Mesothelial cell of epicardium (in vitro differentiated cells): ENCODE measurements around the gene SLC22A12. TPM values are rescaled to one million over a fixed set of nuclear protein-coding genes. Genes with fewer than 3 reads are reported as not detected.
A peak's percentile ranks its signal among the peaks of the same experiment; 100 is the strongest.

Experiments
- DNase-seq, 2 experiments: peaks; one replicate each; pipeline ENCODE4 v3.0.0; 2021; ENCODE audit warnings: low spot score in 2 of 2; ENCODE audit not compliant: unreplicated experiment in 2 of 2
- H3K27ac Mint-ChIP-seq: 2 replicates; pipeline ENCODE4 v1.8.0; 2021; ENCODE audit warnings: mixed read lengths
- H3K27me3 Mint-ChIP-seq: 2 replicates; pipeline ENCODE4 v1.8.0; 2021; ENCODE audit warnings: low read depth, mixed read lengths
- H3K36me3 Mint-ChIP-seq: 2 replicates; pipeline ENCODE4 v1.8.0; 2021; ENCODE audit warnings: mixed read lengths
- H3K4me1 Mint-ChIP-seq: 2 replicates; pipeline ENCODE4 v1.8.0; 2021; ENCODE audit warnings: mixed read lengths
- H3K4me3 Mint-ChIP-seq: 2 replicates; pipeline ENCODE4 v1.8.0; 2021; ENCODE audit warnings: mild to moderate bottlenecking, moderate library complexity, mixed read lengths
- H3K9me3 Mint-ChIP-seq: 2 replicates; pipeline ENCODE4 v1.8.0; 2021; ENCODE audit warnings: mixed read lengths
- total RNA-seq: library from RNA; stranded (reverse); gene quantifications from 3 replicates; pipeline ENCODE4 v1.2.1, GENCODE V29; 2021
- TF ChIP-seq, protein P1 (sequence below): fragments of 200-600 bp; sonication (generic); IDR thresholded peaks from one replicate; pipeline ENCODE4 v1.5.0; 2021; ENCODE audit warnings: antibody characterized with exemption; ENCODE audit not compliant: unreplicated experiment

Gene SLC22A12
- total RNA-seq, 1 donor from 2014 or later = not detected

DNA sequence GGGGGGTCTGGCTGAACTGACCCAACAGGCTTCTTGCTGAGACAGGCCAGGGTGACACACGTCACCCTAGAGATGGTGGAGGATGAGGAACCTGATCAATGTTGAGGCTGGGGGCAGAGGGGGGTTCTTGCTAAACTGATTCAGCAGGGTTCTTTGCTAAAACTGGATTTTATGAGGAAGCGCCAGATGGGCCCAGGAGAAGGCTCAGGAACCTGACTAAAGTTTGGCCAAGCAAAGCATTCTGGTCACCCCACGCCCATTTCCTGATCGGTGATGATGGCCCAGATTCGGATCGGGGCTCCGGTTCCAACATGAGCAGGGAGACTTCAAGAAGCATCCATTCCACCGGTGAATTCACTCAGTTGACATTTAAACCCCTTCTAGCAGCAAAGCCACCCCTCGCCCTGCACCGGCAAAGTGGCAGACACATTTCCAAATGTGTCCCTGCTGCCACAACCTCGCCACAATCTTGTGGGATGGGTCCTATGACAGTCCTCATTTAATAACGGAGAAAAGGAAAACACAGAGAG is 34.2 kb upstream of the SLC22A12 start:
- Mint-ChIP-seq H3K9me3 (peaks cover 10% of the 10 kb centered on the region), H3K36me3 (no peaks in the 10 kb centered on the region), H3K4me1 (peaks cover 35% of the 10 kb centered on the region), H3K4me3 (no peak overlapping the region), H3K27me3 (peaks cover 9% of the 10 kb centered on the region), H3K27ac (no peak overlapping the region)
- DNase-seq = no peak
- TF ChIP-seq, protein P1, sequence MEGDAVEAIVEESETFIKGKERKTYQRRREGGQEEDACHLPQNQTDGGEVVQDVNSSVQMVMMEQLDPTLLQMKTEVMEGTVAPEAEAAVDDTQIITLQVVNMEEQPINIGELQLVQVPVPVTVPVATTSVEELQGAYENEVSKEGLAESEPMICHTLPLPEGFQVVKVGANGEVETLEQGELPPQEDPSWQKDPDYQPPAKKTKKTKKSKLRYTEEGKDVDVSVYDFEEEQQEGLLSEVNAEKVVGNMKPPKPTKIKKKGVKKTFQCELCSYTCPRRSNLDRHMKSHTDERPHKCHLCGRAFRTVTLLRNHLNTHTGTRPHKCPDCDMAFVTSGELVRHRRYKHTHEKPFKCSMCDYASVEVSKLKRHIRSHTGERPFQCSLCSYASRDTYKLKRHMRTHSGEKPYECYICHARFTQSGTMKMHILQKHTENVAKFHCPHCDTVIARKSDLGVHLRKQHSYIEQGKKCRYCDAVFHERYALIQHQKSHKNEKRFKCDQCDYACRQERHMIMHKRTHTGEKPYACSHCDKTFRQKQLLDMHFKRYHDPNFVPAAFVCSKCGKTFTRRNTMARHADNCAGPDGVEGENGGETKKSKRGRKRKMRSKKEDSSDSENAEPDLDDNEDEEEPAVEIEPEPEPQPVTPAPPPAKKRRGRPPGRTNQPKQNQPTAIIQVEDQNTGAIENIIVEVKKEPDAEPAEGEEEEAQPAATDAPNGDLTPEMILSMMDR = no peak

DNA sequence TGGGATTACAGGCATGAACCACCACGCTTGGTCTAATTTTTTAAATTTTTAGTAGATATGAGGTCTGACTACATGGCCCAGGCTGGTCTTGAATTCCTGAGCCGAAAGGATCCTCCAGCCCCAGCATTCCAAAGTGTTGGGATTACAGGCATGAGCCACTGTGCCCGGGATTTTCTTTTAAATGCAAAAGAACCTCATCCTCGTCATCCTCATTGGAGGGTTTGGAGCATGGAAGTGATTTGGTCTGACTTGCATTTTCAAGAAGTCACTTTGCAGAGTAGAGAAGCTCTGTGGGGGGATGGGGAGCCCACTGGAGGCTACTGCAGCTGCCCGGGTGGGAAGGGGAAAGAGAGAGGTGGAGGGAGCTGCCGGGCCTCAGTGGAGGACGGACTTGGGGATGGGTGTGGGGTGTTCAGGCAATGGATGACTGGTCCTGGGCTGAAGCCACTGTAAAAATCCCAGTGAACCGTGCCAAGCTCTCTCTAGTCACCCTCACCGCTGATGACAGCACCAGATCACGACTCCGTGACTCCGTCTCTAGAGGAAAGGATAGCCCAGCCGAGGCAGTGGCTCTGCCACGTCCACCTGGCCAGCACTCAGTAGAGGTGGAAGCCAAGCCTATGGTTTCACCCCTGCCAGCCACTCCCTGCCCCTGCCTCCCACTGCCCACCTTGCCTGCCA is 32.8 kb upstream of the SLC22A12 start:
- no peak overlapping the region for H3K27ac Mint-ChIP-seq
- no peaks in the 10 kb centered on the region for H3K9me3 Mint-ChIP-seq
- no peaks in the 10 kb centered on the region for H3K36me3 Mint-ChIP-seq
- peaks cover 35% of the 10 kb centered on the region for H3K4me1 Mint-ChIP-seq
- H3K27me3 Mint-ChIP-seq = peaks cover 2% of the 10 kb centered on the region
- TF ChIP-seq, protein P1 = no peak
- no peak overlapping the region for H3K4me3 Mint-ChIP-seq
- DNase-seq = no peak

DNA sequence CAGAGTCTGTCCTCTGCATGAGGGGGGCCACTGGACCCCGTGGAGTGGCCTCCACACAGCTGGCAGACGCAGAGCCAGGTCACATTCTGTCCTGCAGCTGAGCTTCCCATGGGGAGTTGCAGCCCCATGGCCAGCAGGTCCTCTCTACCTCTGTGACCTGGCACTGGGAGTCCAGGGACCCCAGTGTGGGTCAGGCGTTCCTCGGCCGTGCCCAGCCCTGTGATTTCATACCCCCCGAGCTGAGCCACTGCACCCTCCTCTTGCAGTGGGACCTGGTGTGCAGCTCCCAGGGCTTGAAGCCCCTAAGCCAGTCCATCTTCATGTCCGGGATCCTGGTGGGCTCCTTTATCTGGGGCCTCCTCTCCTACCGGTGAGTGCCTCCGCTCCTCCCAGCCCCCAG is 32.2 kb upstream of the SLC22A12 start:
- Mint-ChIP-seq H3K4me3 (no peak overlapping the region), H3K9me3 (no peaks in the 10 kb centered on the region), H3K27ac (no peak overlapping the region), H3K36me3 (no peaks in the 10 kb centered on the region), H3K27me3 (peaks cover 2% of the 10 kb centered on the region), H3K4me1 (peaks cover 30% of the 10 kb centered on the region)
- TF ChIP-seq, protein P1 = no peak
- no peak for DNase-seq

DNA sequence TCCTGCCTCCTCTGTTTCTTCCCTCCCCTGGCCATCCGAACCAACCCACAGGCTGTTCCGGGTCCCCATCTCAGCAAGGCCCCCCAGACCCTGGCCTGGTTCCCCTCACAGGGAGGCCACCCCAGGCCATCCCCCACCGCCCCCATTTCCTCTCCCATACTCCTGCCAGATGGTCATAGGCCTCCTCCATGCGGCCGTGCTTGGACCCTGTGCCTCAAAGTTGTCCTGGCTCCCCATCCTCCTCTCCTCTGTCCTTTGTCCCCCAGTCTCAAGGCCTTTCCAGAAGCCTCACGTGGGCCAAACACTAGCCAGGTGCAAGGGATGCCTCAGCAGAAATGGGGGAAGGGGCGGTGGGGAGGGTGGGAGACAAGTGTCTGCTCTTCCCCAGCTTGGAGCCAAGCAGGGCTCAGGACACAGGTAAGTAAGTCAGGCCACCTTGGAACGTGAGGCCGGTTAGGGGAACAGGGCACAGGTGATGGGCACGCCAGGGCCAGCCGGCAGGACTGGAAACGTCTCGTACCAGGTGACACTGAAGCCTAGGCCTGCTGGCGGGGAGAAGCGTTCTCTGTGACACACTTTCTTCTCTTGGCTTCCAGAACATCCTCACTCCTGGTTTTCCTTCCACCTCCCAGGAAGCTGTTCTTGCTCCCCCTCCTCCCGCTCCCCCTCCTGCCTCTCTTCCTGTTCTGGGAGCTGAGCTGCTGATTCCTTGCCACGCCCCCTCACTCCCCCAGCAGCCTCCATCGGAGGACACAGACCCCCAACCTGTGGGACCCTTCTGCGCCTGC is 31.5 kb upstream of the SLC22A12 start:
- Mint-ChIP-seq H3K27me3 (peaks cover 2% of the 10 kb centered on the region), H3K27ac (peak overlapping the region; percentile 32), H3K9me3 (no peaks in the 10 kb centered on the region), H3K36me3 (no peaks in the 10 kb centered on the region), H3K4me1 (peaks cover 25% of the 10 kb centered on the region), H3K4me3 (no peak overlapping the region)
- no peak for DNase-seq
- TF ChIP-seq, protein P1 = no peak

DNA sequence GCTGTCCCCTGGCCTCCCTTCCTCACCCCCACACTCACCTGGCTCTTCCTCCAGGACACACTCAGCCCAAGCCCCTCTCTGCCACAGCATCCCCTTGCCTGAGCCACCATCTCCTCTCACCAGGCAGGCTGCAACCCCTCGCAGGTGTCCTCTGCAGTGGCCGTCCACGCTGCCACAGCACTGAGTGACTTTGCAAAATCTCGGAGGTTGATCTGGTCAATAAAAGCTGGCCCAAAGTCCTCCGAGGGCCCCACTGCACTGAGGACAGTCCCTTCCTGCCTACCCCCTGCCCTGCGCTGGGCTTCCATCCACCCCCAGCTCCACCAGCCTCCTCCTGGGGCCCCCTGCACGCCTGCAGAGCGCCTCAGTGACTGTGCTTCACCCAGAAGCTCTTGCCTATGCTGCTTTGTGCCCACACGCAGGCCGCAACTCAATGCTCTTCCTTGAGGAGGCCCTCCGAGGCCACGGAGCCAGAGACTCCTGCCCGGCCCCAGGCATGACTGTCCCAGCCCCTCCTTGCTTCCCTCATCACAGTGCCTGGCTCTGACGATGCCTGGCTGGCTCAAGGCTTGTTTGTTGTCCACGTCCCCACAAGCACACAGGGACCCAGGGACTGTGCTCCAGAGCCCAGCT is 30.8 kb upstream of the SLC22A12 start:
- no peak overlapping the region for H3K4me3 Mint-ChIP-seq
- no peaks in the 10 kb centered on the region for H3K36me3 Mint-ChIP-seq
- peaks cover 2% of the 10 kb centered on the region for H3K27me3 Mint-ChIP-seq
- TF ChIP-seq, protein P1 = no peak
- no peak for DNase-seq
- H3K27ac Mint-ChIP-seq = peak overlapping the region; percentile 32
- H3K4me1 Mint-ChIP-seq = peaks cover 19% of the 10 kb centered on the region
- no peaks in the 10 kb centered on the region for H3K9me3 Mint-ChIP-seq
